CD14-positive monocyte (primary cell): ENCODE data around the gene MYBPHL. TPM values are rescaled to one million over a fixed set of nuclear protein-coding genes. Genes with fewer than 3 reads are reported as not detected.

Experiments
- DNase-seq, 3 donors: peaks; one replicate each; pipeline ENCODE4 v3.0.0-alpha.2; 2011 to 2022
- H2AFZ ChIP-seq: 2 replicates; pipeline ENCODE4 v1.6.0; 2012; ENCODE audit warnings: mild to moderate bottlenecking, low read depth, low read length, inconsistent platforms; ENCODE audit not compliant: insufficient read depth, poor library complexity, severe bottlenecking
- H3K27ac ChIP-seq, 2 donors: 1 replicate in 1 of 2; 2 replicates in 1 of 2; pipeline ENCODE4 v1.5.1; 2012 to 2013; ENCODE audit warnings: low read length in 2 of 2, control low read depth in 1 of 2, inconsistent platforms in 1 of 2, low read depth in 1 of 2, mild to moderate bottlenecking in 1 of 2
- H3K27me3 ChIP-seq, 2 donors: one replicate each; pipeline versions ENCODE4 v1.6.0 to v1.6.1; 2011 to 2013; ENCODE audit warnings: low read length in 2 of 2; ENCODE audit not compliant: control insufficient read depth in 2 of 2, insufficient read depth in 2 of 2
- H3K36me3 ChIP-seq, 2 donors: replicated peaks in 1 of 2; 1 replicate in 1 of 2; 2 replicates in 1 of 2; pipeline versions ENCODE4 v1.5.1 to v1.6.1; 2012 to 2013; ENCODE audit warnings: low read length in 2 of 2, control low read depth in 1 of 2, inconsistent platforms in 1 of 2, mild to moderate bottlenecking in 1 of 2; ENCODE audit not compliant: insufficient read depth in 2 of 2, control insufficient read depth in 1 of 2
- H3K4me1 ChIP-seq, 2 donors: 1 replicate in 1 of 2; 2 replicates in 1 of 2; pipeline versions ENCODE4 v1.5.1 to v1.6.1; 2012 to 2013; ENCODE audit warnings: low read length in 2 of 2, control low read depth in 1 of 2, inconsistent platforms in 1 of 2, mild to moderate bottlenecking in 1 of 2, moderate library complexity in 1 of 2; ENCODE audit not compliant: insufficient read depth in 2 of 2, control insufficient read depth in 1 of 2
- H3K4me2 ChIP-seq: replicated peaks from 2 replicates; pipeline ENCODE3; 2012; ENCODE audit warnings: low read length, moderate library complexity, mild to moderate bottlenecking; ENCODE audit not compliant: poor library complexity, severe bottlenecking; ENCODE audit errors: extremely low read depth
- H3K4me3 ChIP-seq, 3 experiments: fragments of 200-600 bp in 1 of 3; sonication (generic) in 1 of 3; replicated peaks in 1 of 3; 1 replicate in 2 of 3; 2 replicates in 1 of 3; pipeline ENCODE4 v1.5.1; 2011 to 2013; ENCODE audit warnings: low read length in 3 of 3, mild to moderate bottlenecking in 3 of 3, control low read depth in 2 of 3, low read depth in 2 of 3, inconsistent platforms in 1 of 3, moderate library complexity in 1 of 3
- H3K79me2 ChIP-seq: 2 replicates; pipeline ENCODE4 v1.6.0; 2012; ENCODE audit warnings: mild to moderate bottlenecking, control low read depth, inconsistent platforms, low read length, moderate library complexity; ENCODE audit not compliant: insufficient read depth
- H3K9ac ChIP-seq: 2 replicates; pipeline ENCODE4 v1.6.0; 2017; ENCODE audit warnings: low read length, mild to moderate bottlenecking; ENCODE audit not compliant: insufficient read depth, poor library complexity, severe bottlenecking
- H3K9me3 ChIP-seq, 2 donors: replicated peaks in 1 of 2; 1 replicate in 1 of 2; 2 replicates in 1 of 2; pipeline versions ENCODE4 v1.5.1 to v1.6.1; 2012 to 2013; ENCODE audit warnings: low read length in 2 of 2, control low read depth in 1 of 2; ENCODE audit not compliant: control insufficient read depth in 1 of 2, insufficient read depth in 1 of 2
- H4K20me1 ChIP-seq: 2 replicates; pipeline ENCODE4 v1.6.0; 2012; ENCODE audit warnings: mild to moderate bottlenecking, low read length, control low read depth, moderate library complexity; ENCODE audit not compliant: insufficient read depth
- H3K27ac Mint-ChIP-seq, 7 donors: one replicate each; pipeline ENCODE4 v1.8.0; 2020; ENCODE audit warnings: mild to moderate bottlenecking in 7 of 7, mixed read lengths in 7 of 7, moderate library complexity in 6 of 7, inconsistent platforms in 2 of 7
- H3K27me3 Mint-ChIP-seq, 3 donors: one replicate each; pipeline ENCODE4 v1.8.0; 2021 to 2022; ENCODE audit warnings: low read depth in 3 of 3, mild to moderate bottlenecking in 3 of 3, mixed read lengths in 3 of 3, moderate library complexity in 3 of 3, inconsistent platforms in 1 of 3
- H3K36me3 Mint-ChIP-seq, 2 donors: one replicate each; pipeline ENCODE4 v1.8.0; 2020; ENCODE audit warnings: mixed read lengths in 2 of 2, inconsistent platforms in 1 of 2, mild to moderate bottlenecking in 1 of 2
- H3K4me1 Mint-ChIP-seq: one replicate; pipeline ENCODE4 v1.8.0; 2020; ENCODE audit warnings: mild to moderate bottlenecking, mixed read lengths
- H3K4me3 Mint-ChIP-seq, 2 donors: one replicate each; pipeline ENCODE4 v1.8.0; 2020; ENCODE audit warnings: mild to moderate bottlenecking in 2 of 2, mixed read lengths in 2 of 2, moderate library complexity in 1 of 2
- H3K9me3 Mint-ChIP-seq, 7 donors: one replicate each; pipeline ENCODE4 v1.8.0; 2020 to 2022; ENCODE audit warnings: mixed read lengths in 7 of 7, mild to moderate bottlenecking in 6 of 7, moderate library complexity in 6 of 7, inconsistent platforms in 2 of 7
- WGBS: methylation state at CpG from one replicate; pipeline ENCODE4 v1.1.5; 2013; ENCODE audit warnings: missing lambda C conversion rate; ENCODE audit not compliant: insufficient coverage; 5-methylcytosine and 5-hydroxymethylcytosine counted together
- intact Hi-C, 2 donors: fragments of 100-400 bp; cut with micrococcal nuclease; formaldehyde crosslinking; loops; one replicate each; pipeline versions ENCODE4 v1.15.0 to v1.15.1; 2023
- polyA plus RNA-seq, 3 donors: library from polyadenylated mRNA; depleted of rRNA in 1 of 3; unstranded in 2 of 3; stranded (reverse) in 1 of 3; fragments of 300-500 nt in 2 of 3; fragments of >200 nt in 1 of 3; fragmentation: Illumina TruSeq in 2 of 3; gene quantifications; 1 replicate in 2 of 3; 2 replicates in 1 of 3; pipeline ENCODE4 v1.2.3, GENCODE V29; 2012 to 2021
- TF ChIP-seq, protein P1 (sequence below): fragments of 200-600 bp; IDR thresholded peaks from one replicate; pipeline ENCODE4 v1.8.0; 2022; ENCODE audit warnings: antibody characterized with exemption, mild to moderate bottlenecking

MYBPHL gene
- polyA plus RNA-seq, 3 donors, result 0.13 TPM; not detected in 2

DNA sequence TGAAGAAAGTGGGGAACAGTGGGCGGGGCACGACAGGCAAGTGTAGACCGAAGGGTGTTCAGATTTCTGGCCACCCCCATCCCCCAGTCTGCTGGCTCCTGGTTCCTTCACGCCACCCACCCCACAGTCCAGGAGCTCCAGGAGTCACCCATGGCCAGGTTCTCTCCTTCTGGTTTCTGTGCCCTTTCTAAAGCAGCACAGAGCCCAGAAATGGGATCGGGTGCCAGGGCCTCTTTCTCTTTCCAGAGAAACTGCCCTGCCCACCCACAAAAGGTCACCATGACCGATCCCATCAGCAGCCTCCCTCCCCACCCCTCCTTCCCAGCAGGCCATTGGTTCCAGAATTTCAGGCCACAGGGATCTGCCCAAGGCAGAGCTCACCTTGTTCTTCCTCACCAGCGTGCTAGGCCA is 60.7 kb downstream of the MYBPHL start:
- peaks cover 0 to 5% (median 0%) of the 10 kb centered on the region in 7 donors for H3K9me3 Mint-ChIP-seq
- Histone ChIP-seq H4K20me1 (no peaks in the 10 kb centered on the region), H3K4me1 (peaks cover 8 to 13% of the 10 kb centered on the region in 2 donors), H3K4me2 (no peak overlapping the region), H3K27me3 (peaks cover 11 to 38% of the 10 kb centered on the region in 2 donors), H3K27ac (no peak overlapping the region), H3K36me3 (no peaks in the 10 kb centered on the region), H3K9me3 (no peaks in the 10 kb centered on the region), H3K9ac (no peak overlapping the region), H3K79me2 (no peaks in the 10 kb centered on the region), H2AFZ (no peak overlapping the region), H3K4me3 (no peak overlapping the region)
- DNase-seq, result no peak
- WGBS, result 96% methylated on average over 3 of the region's 7 CpGs
- peaks cover 15% of the 10 kb centered on the region for H3K4me1 Mint-ChIP-seq
- peaks cover 39 to 63% (median 59%) of the 10 kb centered on the region in 3 donors for H3K27me3 Mint-ChIP-seq
- intact Hi-C loops, result no loop called here
- TF ChIP-seq, protein P1, sequence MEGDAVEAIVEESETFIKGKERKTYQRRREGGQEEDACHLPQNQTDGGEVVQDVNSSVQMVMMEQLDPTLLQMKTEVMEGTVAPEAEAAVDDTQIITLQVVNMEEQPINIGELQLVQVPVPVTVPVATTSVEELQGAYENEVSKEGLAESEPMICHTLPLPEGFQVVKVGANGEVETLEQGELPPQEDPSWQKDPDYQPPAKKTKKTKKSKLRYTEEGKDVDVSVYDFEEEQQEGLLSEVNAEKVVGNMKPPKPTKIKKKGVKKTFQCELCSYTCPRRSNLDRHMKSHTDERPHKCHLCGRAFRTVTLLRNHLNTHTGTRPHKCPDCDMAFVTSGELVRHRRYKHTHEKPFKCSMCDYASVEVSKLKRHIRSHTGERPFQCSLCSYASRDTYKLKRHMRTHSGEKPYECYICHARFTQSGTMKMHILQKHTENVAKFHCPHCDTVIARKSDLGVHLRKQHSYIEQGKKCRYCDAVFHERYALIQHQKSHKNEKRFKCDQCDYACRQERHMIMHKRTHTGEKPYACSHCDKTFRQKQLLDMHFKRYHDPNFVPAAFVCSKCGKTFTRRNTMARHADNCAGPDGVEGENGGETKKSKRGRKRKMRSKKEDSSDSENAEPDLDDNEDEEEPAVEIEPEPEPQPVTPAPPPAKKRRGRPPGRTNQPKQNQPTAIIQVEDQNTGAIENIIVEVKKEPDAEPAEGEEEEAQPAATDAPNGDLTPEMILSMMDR, result no peak
- no peaks in the 10 kb centered on the region for H3K36me3 Mint-ChIP-seq
- no peak overlapping the region for H3K4me3 Mint-ChIP-seq
- H3K27ac Mint-ChIP-seq, result no peak overlapping the region

DNA sequence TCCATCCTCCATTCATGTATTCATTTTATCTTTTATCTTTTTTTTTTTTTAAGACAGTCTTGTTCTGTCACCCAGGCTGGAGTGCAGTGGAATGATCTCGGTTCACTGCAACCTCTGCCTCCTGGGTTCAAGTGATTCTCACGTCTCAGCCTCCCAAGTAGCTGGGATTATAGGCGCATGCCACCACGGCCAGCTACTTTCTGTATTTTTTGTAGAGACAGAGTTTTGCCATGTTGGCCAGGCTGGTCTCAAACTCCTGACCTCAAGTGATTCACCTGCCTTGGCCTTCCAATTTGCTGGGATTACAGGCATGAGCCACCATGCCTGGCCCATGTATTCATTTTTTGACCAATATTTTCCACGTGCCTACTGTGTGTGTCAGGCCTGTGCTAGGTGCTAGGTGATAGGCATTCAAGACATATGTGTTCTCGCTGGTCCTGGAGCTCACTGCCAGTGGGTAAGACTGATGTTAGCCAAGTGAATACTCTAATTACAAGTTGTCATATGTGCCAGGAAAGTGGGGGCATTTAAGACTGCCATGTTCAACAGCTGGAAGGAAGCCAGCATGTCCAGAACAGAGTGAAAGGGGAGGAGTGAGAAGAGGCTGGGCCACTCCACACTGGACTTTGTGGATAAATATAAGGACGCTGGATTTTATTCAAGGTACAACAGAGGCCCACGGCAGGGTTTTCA is 62.8 kb downstream of the MYBPHL start:
- Histone ChIP-seq H3K9ac (no peak overlapping the region), H3K4me3 (no peak overlapping the region), H3K79me2 (no peaks in the 10 kb centered on the region), H4K20me1 (peaks cover 3% of the 10 kb centered on the region), H3K4me2 (no peak overlapping the region), H3K36me3 (peaks cover 2 to 5% of the 10 kb centered on the region in 2 donors), H2AFZ (no peak overlapping the region), H3K27ac (no peak overlapping the region), H3K27me3 (peaks cover 7 to 31% of the 10 kb centered on the region in 2 donors), H3K4me1 (peaks cover 1 to 2% of the 10 kb centered on the region in 2 donors), H3K9me3 (no peaks in the 10 kb centered on the region)
- 87% methylated on average over 8 of the region's 8 CpGs for WGBS
- Mint-ChIP-seq H3K4me3 (no peak overlapping the region), H3K27me3 (peaks cover 31 to 56% (median 51%) of the 10 kb centered on the region in 3 donors), H3K9me3 (peaks cover 0 to 4% (median 0%) of the 10 kb centered on the region in 7 donors), H3K4me1 (peaks cover 12% of the 10 kb centered on the region), H3K27ac (no peak overlapping the region), H3K36me3 (peaks cover 2 to 4% of the 10 kb centered on the region in 2 donors)
- no peak for DNase-seq
- intact Hi-C loops, result no loop called here
- TF ChIP-seq, protein P1, result no peak
